ENCODE results near the gene KLHL33.
A peak's percentile ranks its signal among the peaks of the same experiment; 100 is the strongest.
"Not testable (repeated sequence)": the region's sequence is repeated elsewhere in the genome, so short reads cannot be mapped to it uniquely, and the experiment has no call there.

The KLHL33 gene

GRCh38 chr14:20435582-20436362 is at the start of gene KLHL33:
Gene KLHL33 (minus strand): TSS chr14:20436166. CDS start chr14:20435811, 355 bp downstream.
- DNase-seq, result no peak

DNA sequence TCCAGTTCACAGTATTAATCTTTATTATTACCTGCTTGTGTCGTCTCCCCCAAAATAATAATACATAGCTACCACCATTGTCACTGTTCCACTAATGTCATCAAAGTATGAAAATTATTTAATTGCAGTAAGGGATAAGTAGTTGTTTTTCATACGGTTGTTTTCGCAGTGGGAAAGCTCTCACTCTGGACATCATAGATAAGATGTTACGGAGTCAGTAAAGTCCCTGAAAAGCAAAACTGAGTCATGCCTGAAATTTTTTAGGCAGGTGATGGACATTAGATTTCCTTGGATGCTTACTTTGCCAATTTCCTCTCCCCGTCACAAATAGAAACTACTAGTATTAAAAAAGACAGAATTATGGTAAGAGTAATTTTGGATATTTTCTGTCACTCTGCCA is 46.4 kb upstream of the KLHL33 start:
- no peak for DNase-seq

GRCh38 chr14:20478894-20479293 is 42.9 kb upstream of the KLHL33 start:
- no peak for DNase-seq

DNA sequence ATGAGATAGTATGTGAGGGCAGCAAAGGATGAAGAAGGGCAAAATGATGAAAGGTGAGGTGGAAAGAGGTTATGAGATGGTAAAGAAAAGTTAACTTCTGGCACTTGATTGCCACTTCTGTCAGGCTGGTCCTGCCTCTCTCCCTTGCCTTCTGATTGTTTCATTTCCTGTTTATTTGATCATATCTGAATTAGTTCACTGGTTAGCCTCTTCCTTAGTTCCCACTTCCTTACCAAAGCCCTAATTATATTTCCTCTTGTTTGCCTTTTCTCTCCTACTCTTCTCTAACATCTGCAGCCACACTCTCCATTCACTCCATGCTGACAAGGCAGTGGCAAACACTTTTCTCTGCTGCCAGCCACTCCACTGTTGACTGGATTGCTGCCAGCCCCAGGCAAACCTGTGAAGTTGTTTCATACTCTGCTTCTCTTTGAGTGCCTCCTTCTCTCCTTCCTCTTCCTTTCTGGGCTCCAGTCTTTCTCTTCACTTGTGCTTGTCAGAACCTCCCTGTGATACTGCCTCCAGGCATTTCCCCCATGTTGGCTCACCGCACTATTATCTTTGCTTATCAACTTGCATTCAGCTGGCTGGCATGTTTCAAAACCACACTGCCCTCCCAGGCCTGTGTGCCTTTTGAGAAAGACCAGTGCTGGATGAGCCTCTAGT is 41.4 kb upstream of the KLHL33 start:
- peak; percentile 46 for DNase-seq

DNA sequence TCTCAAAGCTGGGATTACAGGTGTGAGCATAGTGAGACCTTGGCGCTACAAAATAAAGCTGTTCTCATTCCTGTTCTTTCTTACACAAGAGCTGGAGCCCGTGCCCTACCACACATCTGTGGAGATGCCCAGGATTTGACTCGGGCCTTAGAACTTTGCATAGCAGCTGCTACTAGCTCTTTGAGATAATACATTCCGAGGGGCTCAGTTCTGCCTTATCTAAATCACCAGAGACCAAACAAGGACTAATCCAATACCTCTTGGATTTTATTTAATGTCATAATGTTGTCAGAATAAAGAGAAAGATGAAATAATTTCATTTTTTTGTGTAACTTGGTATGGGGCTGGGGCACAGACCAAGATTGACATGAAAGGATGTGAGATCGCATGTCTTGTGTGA is 40.8 kb upstream of the KLHL33 start:
- no peak for DNase-seq

DNA sequence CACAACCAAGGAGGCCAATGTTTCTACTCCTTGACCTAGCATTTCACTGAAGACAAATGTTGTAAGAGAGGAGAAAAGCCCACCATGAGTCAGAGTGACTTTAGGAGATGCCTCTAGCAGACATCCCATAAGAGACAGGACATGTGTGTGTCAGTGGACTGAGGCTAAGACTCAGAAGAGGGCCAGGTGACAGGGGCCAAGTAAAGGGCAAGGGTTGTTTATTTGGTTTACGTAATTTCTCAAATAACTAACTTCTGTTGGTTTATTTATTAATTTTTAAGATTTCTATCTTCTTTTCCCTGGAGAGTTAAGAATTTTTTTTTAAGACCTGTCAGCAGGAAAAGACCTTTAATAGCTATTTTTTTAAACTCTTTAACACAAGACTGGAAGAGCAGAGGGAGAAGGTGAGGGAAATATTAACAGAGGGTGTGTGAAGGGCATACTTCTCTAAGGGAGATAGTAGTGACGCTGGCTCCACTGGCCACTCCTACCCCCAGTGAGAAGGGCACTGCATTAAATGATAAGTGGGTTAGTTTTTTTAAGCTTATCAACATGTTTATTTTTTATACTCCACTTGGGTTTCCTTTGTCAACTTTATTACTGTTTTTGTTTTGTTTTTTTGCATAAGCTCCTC is 36.7 kb upstream of the KLHL33 start:
- no peak for DNase-seq

DNA sequence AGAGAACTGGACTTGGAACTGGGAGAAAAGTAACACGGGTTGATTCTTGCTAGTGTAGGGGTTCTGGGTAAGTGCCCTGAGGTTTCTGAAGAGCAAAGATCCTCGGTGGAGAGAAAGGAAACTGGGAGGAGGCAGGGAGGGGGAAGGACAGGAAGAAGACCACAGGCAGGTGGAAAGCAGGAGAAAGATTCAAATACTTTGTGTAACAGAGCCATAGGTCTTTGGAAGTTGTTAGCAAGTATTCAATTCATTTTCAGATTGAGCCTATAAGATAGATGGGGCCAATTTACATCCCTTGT is 34.6 kb upstream of the KLHL33 start:
- DNase-seq, result no peak

- peak; percentile 95 for DNase-seq
Observed at GRCh38 chr14:20469890-20470602, 34.1 kb upstream of the KLHL33 start.

GRCh38 chr14:20469242-20469889 is 33.4 kb upstream of the KLHL33 start, which contains the start of gene PNP:
Gene PNP (plus strand): TSS chr14:20469406. CDS start chr14:20469525, 119 bp downstream.
- peak; percentile 91 for DNase-seq

GRCh38 chr14:20468764-20469241 is 32.8 kb upstream of the KLHL33 start:
- no peak for DNase-seq

DNA sequence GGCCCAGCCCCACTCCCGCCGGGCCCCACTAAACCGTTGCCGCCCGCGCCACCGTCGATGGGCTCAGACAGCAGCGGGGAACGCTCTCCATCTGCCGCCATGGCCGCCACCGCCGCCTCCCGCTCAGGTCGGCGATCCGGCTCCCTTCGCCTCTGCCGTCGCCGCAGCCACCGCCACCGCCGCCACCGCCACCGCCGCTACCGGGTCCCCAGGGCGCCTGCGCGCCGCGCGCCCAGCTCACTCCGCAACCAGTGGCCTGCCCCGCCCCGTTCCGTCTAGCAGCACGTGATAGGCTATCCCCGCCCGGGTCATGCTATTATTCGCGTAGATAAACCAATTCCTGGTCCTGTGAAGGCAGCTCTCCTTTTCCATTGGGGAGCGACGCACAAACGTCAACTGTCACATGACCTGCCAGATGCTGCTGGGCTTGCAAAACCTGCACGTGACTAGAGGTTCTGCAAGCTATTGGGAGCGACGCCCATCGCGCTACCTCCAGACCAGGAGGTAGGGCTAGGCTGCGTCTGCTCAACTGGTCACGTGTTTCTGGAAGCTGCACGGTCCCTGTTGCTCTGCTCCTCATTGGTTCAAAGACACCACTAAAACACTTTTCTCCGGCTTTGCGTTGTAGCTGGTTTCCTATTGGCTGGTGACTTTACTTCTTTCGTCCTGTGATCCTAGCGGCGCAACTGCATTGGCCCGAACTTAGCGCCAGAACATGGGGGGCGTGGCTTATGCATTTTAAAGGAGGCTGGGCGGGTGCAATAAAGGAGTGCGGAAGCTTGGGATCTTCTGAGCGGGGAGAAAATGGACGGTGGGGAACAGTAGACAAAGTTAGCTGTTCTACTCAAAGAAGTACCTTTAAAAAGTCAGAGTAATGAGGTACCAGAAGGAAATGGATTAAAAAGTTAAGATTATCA is 25.5 kb upstream of the KLHL33 start, which contains the start of gene PIP4P1:
PIP4P1 (minus strand) TSS at position 210 of the 917 bp plus-strand sequence; CDS start at position 101, 109 bp downstream.
- peak; percentile 99 for DNase-seq

- peak; percentile 47 for DNase-seq
Observed at GRCh38 chr14:20460458-20461224, 24.7 kb upstream of the KLHL33 start.

GRCh38 chr14:20458031-20458789 is 22.2 kb upstream of the KLHL33 start:
- DNase-seq, result no peak

GRCh38 chr14:20456971-20457370 is 21.0 kb upstream of the KLHL33 start:
- peak; percentile 58 for DNase-seq

DNA sequence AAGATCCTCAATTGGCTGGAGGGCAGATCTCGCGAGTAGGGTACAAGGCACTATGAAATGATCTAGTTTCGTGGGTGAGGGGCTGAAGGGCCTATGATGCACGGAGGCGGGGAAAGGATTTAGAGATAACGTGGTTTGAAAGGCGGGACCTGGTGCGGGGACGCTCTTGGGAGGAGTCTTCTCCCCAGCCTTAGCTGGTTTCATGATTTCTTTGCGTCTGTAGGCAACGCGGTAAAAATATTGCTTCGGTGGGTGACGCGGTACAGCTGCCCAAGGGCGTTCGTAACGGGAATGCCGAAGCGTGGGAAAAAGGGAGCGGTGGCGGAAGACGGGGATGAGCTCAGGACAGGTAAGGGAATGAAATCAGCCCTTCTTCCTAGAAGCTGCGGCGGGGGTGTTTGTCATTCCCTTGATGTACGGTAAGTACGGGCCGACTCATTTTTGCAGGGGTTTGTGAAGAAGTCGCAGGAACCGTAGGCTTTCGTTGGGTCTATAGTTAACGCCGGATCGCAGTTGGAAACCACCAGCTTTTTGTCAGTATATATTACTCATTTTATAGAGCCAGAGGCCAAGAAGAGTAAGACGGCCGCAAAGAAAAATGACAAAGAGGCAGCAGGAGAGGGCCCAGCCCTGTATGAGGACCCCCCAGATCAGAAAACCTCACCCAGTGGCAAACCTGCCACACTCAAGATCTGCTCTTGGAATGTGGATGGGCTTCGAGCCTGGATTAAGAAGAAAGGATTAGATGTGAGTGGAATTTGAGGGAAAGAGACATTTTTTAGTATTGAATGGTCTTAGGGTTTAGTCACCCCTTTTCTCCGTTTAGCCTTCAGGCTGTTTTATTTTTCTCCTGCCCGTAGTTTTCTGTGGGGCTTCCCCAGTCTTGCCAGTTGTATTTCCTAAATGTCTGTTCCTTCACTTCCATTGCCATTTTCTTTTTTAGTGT is 19.7 kb upstream of the KLHL33 start:
- peak; percentile 84 for DNase-seq

GRCh38 chr14:20454516-20455354 is 18.8 kb upstream of the KLHL33 start, which contains the start of the genes APEX1 and OSGEP:
Gene APEX1 (plus strand): TSS chr14:20455226. CDS start chr14:20455646, 420 bp downstream.
Gene OSGEP (minus strand): TSS chr14:20454812. CDS start chr14:20454683, 129 bp downstream.
- peak; percentile 99 for DNase-seq

GRCh38 chr14:20452831-20453230 is 16.9 kb upstream of the KLHL33 start:
- not testable (repeated sequence) for DNase-seq
